ENCODE data around the gene VASN.

Gene VASN

GRCh38 chr16:4362476-4363135 is 9.0 kb upstream of the VASN start:
- H3K27ac ChIP-seq, result no peak overlapping the region
- peaks cover 6 to 31% (median 20%) of the 10 kb centered on the region in 10 experiments for H3K4me1 ChIP-seq
- H3K4me3 ChIP-seq, result no peak overlapping the region
- peaks cover 68 to 98% (median 90%) of the 10 kb centered on the region in 11 experiments for H3K36me3 ChIP-seq
- TF ChIP-seq Cebpa-rat (IDR thresholded peaks at IDR 0.05), result no peak
- no peaks in the 10 kb centered on the region for H3K27me3 ChIP-seq
- H3K9ac ChIP-seq, result no peak overlapping the region
- H4K20me1 ChIP-seq, result peaks cover 20 to 98% (median 71%) of the 10 kb centered on the region in 11 experiments; a peak in 19 of 22 replicates
- no peaks in the 10 kb centered on the region for H3K9me3 ChIP-seq (replicated peaks in 1 of 11)
- H3K4me2 ChIP-seq, result no peak overlapping the region

- Histone ChIP-seq H3K27ac (no peak overlapping the region), H3K27me3 (no peaks in the 10 kb centered on the region), H3K4me3 (no peak overlapping the region), H3K9me3 (replicated peaks in 1 of 11) (no peaks in the 10 kb centered on the region), H4K20me1 (peaks cover 27 to 98% (median 78%) of the 10 kb centered on the region in 11 experiments; a peak in 20 of 22 replicates), H3K4me1 (peaks cover 6 to 38% (median 23%) of the 10 kb centered on the region in 10 experiments), H3K36me3 (peaks cover 55 to 98% (median 83%) of the 10 kb centered on the region in 11 experiments), H3K9ac (peak overlapping the region in 4 of 11 experiments; percentile 38 to 62 (median 52); a peak in 3 of 22 replicates), H3K4me2 (peak overlapping the region in 4 of 11 experiments; percentile 62 to 74 (median 70); a peak in 5 of 22 replicates)
- TF ChIP-seq Cebpa-rat (IDR thresholded peaks at IDR 0.05), result no peak
These were observed 7.2 kb upstream of the VASN start for GRCh38 chr16:4364196-4365013.

GRCh38 chr16:4365014-4365406 is 6.6 kb upstream of the VASN start:
- Histone ChIP-seq H3K36me3 (peaks cover 53 to 99% (median 82%) of the 10 kb centered on the region in 11 experiments), H3K9me3 (replicated peaks in 1 of 11) (no peaks in the 10 kb centered on the region), H3K4me1 (peaks cover 6 to 38% (median 26%) of the 10 kb centered on the region in 10 experiments), H4K20me1 (peaks cover 30 to 100% (median 81%) of the 10 kb centered on the region in 11 experiments; a peak in 21 of 22 replicates), H3K27ac (no peak overlapping the region), H3K27me3 (no peaks in the 10 kb centered on the region), H3K9ac (peak overlapping the region in 8 of 11 experiments; percentile 15 to 62 (median 36); a peak in 8 of 22 replicates), H3K4me2 (peak overlapping the region in 9 of 11 experiments; percentile 33 to 74 (median 58); a peak in 15 of 22 replicates), H3K4me3 (no peak overlapping the region)
- no peak for TF ChIP-seq Cebpa-rat (IDR thresholded peaks at IDR 0.05)

- Histone ChIP-seq H3K4me3 (no peak overlapping the region), H3K27me3 (no peaks in the 10 kb centered on the region), H3K9me3 (replicated peaks in 1 of 11) (no peaks in the 10 kb centered on the region), H3K4me2 (peak overlapping the region in 9 of 11 experiments; percentile 33 to 74 (median 58); a peak in 18 of 22 replicates), H3K4me1 (peaks cover 11 to 37% (median 27%) of the 10 kb centered on the region in 10 experiments), H3K27ac (no peak overlapping the region), H3K36me3 (peaks cover 49 to 99% (median 77%) of the 10 kb centered on the region in 11 experiments), H4K20me1 (peaks cover 31 to 100% (median 82%) of the 10 kb centered on the region in 11 experiments), H3K9ac (peak overlapping the region in 8 of 11 experiments; percentile 15 to 62 (median 30); a peak in 6 of 22 replicates)
- TF ChIP-seq Cebpa-rat (IDR thresholded peaks at IDR 0.05), result no peak
These were observed 6.0 kb upstream of the VASN start for GRCh38 chr16:4365615-4366014.

- Histone ChIP-seq H3K27me3 (no peaks in the 10 kb centered on the region), H3K27ac (no peak overlapping the region), H3K9me3 (replicated peaks in 1 of 11) (no peaks in the 10 kb centered on the region), H3K9ac (peak overlapping the region in 6 of 11 experiments; percentile 15 to 62 (median 52); a peak in 7 of 22 replicates), H3K4me1 (peaks cover 15 to 40% (median 27%) of the 10 kb centered on the region in 10 experiments), H3K4me3 (no peak overlapping the region), H3K36me3 (peaks cover 49 to 99% (median 74%) of the 10 kb centered on the region in 11 experiments), H3K4me2 (peak overlapping the region in 9 of 11 experiments; percentile 33 to 74 (median 58); a peak in 17 of 22 replicates), H4K20me1 (peaks cover 35 to 100% (median 82%) of the 10 kb centered on the region in 11 experiments)
- no peak for TF ChIP-seq Cebpa-rat (IDR thresholded peaks at IDR 0.05)
These were observed 5.6 kb upstream of the VASN start for GRCh38 chr16:4366016-4366415.

- Histone ChIP-seq H3K9me3 (replicated peaks in 1 of 11) (no peaks in the 10 kb centered on the region), H3K4me1 (peaks cover 29 to 52% (median 37%) of the 10 kb centered on the region in 10 experiments), H3K36me3 (peaks cover 35 to 89% (median 60%) of the 10 kb centered on the region in 11 experiments), H3K27me3 (no peaks in the 10 kb centered on the region), H3K4me3 (no peak overlapping the region), H3K27ac (no peak overlapping the region), H4K20me1 (peaks cover 49 to 100% (median 83%) of the 10 kb centered on the region in 11 experiments), H3K4me2 (no peak overlapping the region), H3K9ac (peak overlapping the region in 1 of 11 experiments; percentile 37; a peak in 1 of 22 replicates)
- TF ChIP-seq Cebpa-rat (IDR thresholded peaks at IDR 0.05), result no peak
These were observed 4.2 kb upstream of the VASN start for GRCh38 chr16:4367393-4367856.

GRCh38 chr16:4369007-4369733 is 2.5 kb upstream of the VASN start:
- H3K4me1 ChIP-seq, result peaks cover 45 to 69% (median 55%) of the 10 kb centered on the region in 10 experiments
- TF ChIP-seq Cebpa-rat (IDR thresholded peaks at IDR 0.05), result no peak
- H4K20me1 ChIP-seq, result peaks cover 66 to 100% (median 96%) of the 10 kb centered on the region in 11 experiments
- no peaks in the 10 kb centered on the region for H3K9me3 ChIP-seq (replicated peaks in 1 of 11)
- no peak overlapping the region for H3K4me3 ChIP-seq
- no peaks in the 10 kb centered on the region for H3K27me3 ChIP-seq
- no peak overlapping the region for H3K4me2 ChIP-seq
- no peak overlapping the region for H3K27ac ChIP-seq
- peaks cover 19 to 72% (median 42%) of the 10 kb centered on the region in 11 experiments for H3K36me3 ChIP-seq
- H3K9ac ChIP-seq, result peak overlapping the region in 1 of 11 experiments; percentile 19; a peak in 2 of 22 replicates

GRCh38 chr16:4370151-4370550 is 1.5 kb upstream of the VASN start:
- peaks cover 74 to 100% (median 100%) of the 10 kb centered on the region in 11 experiments for H4K20me1 ChIP-seq
- peak overlapping the region in 2 of 11 experiments; percentile 28 to 43; a peak in 2 of 22 replicates for H3K9ac ChIP-seq
- H3K27me3 ChIP-seq, result no peaks in the 10 kb centered on the region
- H3K36me3 ChIP-seq, result peaks cover 11 to 72% (median 33%) of the 10 kb centered on the region in 11 experiments; a peak in 21 of 22 replicates
- H3K4me2 ChIP-seq, result peak overlapping the region in 1 of 11 experiments; percentile 98; a peak in 2 of 22 replicates
- H3K4me1 ChIP-seq, result peaks cover 55 to 75% (median 61%) of the 10 kb centered on the region in 10 experiments
- no peak for TF ChIP-seq Cebpa-rat (IDR thresholded peaks at IDR 0.05)
- no peak overlapping the region for H3K4me3 ChIP-seq
- no peak overlapping the region; a peak in 2 of 22 replicates for H3K27ac ChIP-seq
- no peaks in the 10 kb centered on the region for H3K9me3 ChIP-seq (replicated peaks in 1 of 11)

All from BLaER1 treated with 17β-estradiol and CSF1 and Interleukin-3, amounts not matched to agents 10 nM and 100 nM (cell line).